ENCODE results near the gene RNF180.

DNA sequence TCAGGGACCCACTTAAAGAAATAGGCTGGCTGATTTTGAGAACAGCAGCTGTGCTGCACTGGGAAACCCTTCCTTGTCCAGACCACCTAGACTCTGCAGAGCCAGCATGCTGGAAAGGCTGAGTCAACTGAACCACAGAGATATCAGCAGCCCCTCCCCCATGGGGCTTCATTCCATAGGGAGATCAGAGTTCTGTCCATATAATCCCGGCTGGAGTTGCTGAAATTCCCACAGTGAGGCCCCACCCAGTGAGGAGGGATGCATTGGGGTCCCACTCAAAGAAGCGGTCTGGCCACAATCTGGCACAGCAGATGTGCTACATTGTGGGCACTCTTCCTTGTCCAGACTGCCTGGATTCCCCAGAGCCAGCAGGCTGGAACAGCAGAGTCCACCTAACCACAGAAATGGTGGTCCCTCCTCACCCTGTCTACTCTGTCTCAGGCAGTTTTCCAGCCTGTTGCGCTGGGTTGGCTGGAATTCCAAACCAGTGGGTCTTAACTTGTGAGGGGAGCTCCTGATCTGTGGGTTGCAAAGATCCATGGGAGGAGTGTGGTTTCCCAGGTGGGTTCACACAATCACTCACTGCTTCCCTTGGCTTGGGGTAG is 127.1 kb downstream of the RNF180 start:
- no peak for TF ChIP-seq POLR2AphosphoS5 (IDR thresholded peaks at IDR 0.05; ENCODE audit: low read depth, low read length)
- TF ChIP-seq, protein P1, sequence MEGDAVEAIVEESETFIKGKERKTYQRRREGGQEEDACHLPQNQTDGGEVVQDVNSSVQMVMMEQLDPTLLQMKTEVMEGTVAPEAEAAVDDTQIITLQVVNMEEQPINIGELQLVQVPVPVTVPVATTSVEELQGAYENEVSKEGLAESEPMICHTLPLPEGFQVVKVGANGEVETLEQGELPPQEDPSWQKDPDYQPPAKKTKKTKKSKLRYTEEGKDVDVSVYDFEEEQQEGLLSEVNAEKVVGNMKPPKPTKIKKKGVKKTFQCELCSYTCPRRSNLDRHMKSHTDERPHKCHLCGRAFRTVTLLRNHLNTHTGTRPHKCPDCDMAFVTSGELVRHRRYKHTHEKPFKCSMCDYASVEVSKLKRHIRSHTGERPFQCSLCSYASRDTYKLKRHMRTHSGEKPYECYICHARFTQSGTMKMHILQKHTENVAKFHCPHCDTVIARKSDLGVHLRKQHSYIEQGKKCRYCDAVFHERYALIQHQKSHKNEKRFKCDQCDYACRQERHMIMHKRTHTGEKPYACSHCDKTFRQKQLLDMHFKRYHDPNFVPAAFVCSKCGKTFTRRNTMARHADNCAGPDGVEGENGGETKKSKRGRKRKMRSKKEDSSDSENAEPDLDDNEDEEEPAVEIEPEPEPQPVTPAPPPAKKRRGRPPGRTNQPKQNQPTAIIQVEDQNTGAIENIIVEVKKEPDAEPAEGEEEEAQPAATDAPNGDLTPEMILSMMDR (IDR thresholded peaks at IDR 0.05) = no peak

Data from Panc1 (cell line).